SK-N-SH treated with all-trans-retinoic acid at 6 μM for 48 hours (cell line): ENCODE data around the gene GRK5.

Experiments used
- ATAC-seq: fragments of 200-7000 bp; cut with Tn5 transposase; 3 replicates; pipeline ENCODE4 v1.9.1; 2020; ENCODE audit warnings: mild to moderate bottlenecking, moderate library complexity
- BACH2 ChIP-seq: fragments of 250-450 bp; sonication (Bioruptor Pico); IDR thresholded peaks from 2 replicates; pipeline ENCODE4 v1.9.0; 2021; ENCODE audit warnings: mild to moderate bottlenecking, borderline replicate concordance
- CSDC2 ChIP-seq: fragments of 250-450 bp; sonication (Bioruptor Pico); IDR thresholded peaks from 2 replicates; pipeline ENCODE4 v1.5.0; 2020; ENCODE audit warnings: mild to moderate bottlenecking, moderate library complexity
- ESRRG ChIP-seq: fragments of 250-450 bp; sonication (Bioruptor Pico); IDR thresholded peaks from 2 replicates; pipeline ENCODE4 v1.6.1; 2021; ENCODE audit warnings: mild to moderate bottlenecking
- GLIS3 ChIP-seq: fragments of 250-450 bp; sonication (Bioruptor Pico); IDR thresholded peaks from 2 replicates; pipeline ENCODE4 v1.5.0; 2020; ENCODE audit warnings: mild to moderate bottlenecking, moderate library complexity
- ISL1 ChIP-seq: fragments of 250-450 bp; sonication (Bioruptor Pico); IDR thresholded peaks from 2 replicates; pipeline ENCODE4 v2.1.2; 2022; ENCODE audit warnings: mild to moderate bottlenecking, moderate library complexity
- OSR1 ChIP-seq: fragments of 250-450 bp; sonication (Bioruptor Pico); IDR thresholded peaks from 2 replicates; pipeline ENCODE4 v1.8.0; 2022; ENCODE audit warnings: moderate library complexity, mild to moderate bottlenecking, inconsistent platforms
- PATZ1 ChIP-seq: fragments of 250-450 bp; sonication (Bioruptor Pico); IDR thresholded peaks from 2 replicates; pipeline ENCODE4 v1.8.0; 2020; ENCODE audit warnings: mild to moderate bottlenecking, moderate library complexity, borderline replicate concordance
- POU6F1 ChIP-seq: fragments of 250-450 bp; sonication (Bioruptor Pico); IDR thresholded peaks from 2 replicates; pipeline ENCODE4 v1.8.0; 2021; ENCODE audit warnings: low read depth, mild to moderate bottlenecking, moderate library complexity, borderline replicate concordance
- PPARA ChIP-seq: fragments of 250-450 bp; sonication (Bioruptor Pico); IDR thresholded peaks from 2 replicates; pipeline ENCODE4 v1.5.0; 2020; ENCODE audit warnings: mild to moderate bottlenecking, borderline replicate concordance
- SNAI2 ChIP-seq: fragments of 250-450 bp; sonication (Bioruptor Pico); IDR thresholded peaks from 2 replicates; pipeline ENCODE4 v1.5.0; 2020; ENCODE audit warnings: mild to moderate bottlenecking, moderate library complexity
- TCF4 ChIP-seq: fragments of 250-450 bp; sonication (Bioruptor Pico); IDR thresholded peaks from 2 replicates; pipeline ENCODE4 v1.8.0; 2021; ENCODE audit warnings: mild to moderate bottlenecking, moderate library complexity, borderline replicate concordance
- TOX ChIP-seq: fragments of 250-450 bp; sonication (Bioruptor Pico); IDR thresholded peaks from 2 replicates; pipeline ENCODE4 v1.8.0; 2021; ENCODE audit warnings: mild to moderate bottlenecking, moderate library complexity, borderline replicate concordance
- ZC3H10 ChIP-seq: fragments of 250-450 bp; sonication (Bioruptor Pico); IDR thresholded peaks from 2 replicates; pipeline ENCODE4 v1.5.1; 2021; ENCODE audit warnings: mild to moderate bottlenecking, moderate library complexity
- ZFP3 ChIP-seq: fragments of 250-450 bp; sonication (Bioruptor Pico); IDR thresholded peaks from 2 replicates; pipeline ENCODE4 v1.5.0; 2020; ENCODE audit warnings: mild to moderate bottlenecking, moderate library complexity
- ZFP30 ChIP-seq: fragments of 450-650 bp; formaldehyde crosslinking; IDR thresholded peaks from 2 replicates; pipeline ENCODE4 v1.5.0; 2022; ENCODE audit warnings: mild to moderate bottlenecking, moderate library complexity
- ZNF565 ChIP-seq: fragments of 450-650 bp; formaldehyde crosslinking; conservative IDR thresholded peaks from 2 replicates; pipeline ENCODE4 v1.5.0; 2020; ENCODE audit warnings: low read depth, mild to moderate bottlenecking, moderate library complexity
- ZNF70 ChIP-seq: fragments of 450-650 bp; formaldehyde crosslinking; IDR thresholded peaks from 2 replicates; pipeline ENCODE4 v1.5.0; 2020; ENCODE audit warnings: mild to moderate bottlenecking, moderate library complexity
- ZNF8 ChIP-seq: fragments of 450-650 bp; formaldehyde crosslinking; IDR thresholded peaks from 2 replicates; pipeline ENCODE4 v1.5.0; 2020; ENCODE audit warnings: mild to moderate bottlenecking, moderate library complexity
- TF ChIP-seq, protein P1 (sequence below): fragments of 250-450 bp; sonication (Bioruptor Pico); IDR thresholded peaks from 2 replicates; pipeline ENCODE4 v1.5.1; 2021; ENCODE audit warnings: mild to moderate bottlenecking, moderate library complexity
- TF ChIP-seq, protein P2 (sequence below): fragments of 250-450 bp; sonication (Bioruptor Pico); IDR thresholded peaks from 2 replicates; pipeline ENCODE4 v1.5.0; 2020; ENCODE audit warnings: mild to moderate bottlenecking, moderate library complexity
- TF ChIP-seq, protein P3 (sequence below): fragments of 250-450 bp; sonication (Bioruptor Pico); IDR thresholded peaks from 2 replicates; pipeline ENCODE4 v1.5.1; 2020; ENCODE audit warnings: low read depth, mild to moderate bottlenecking, moderate library complexity

The GRK5 gene

DNA sequence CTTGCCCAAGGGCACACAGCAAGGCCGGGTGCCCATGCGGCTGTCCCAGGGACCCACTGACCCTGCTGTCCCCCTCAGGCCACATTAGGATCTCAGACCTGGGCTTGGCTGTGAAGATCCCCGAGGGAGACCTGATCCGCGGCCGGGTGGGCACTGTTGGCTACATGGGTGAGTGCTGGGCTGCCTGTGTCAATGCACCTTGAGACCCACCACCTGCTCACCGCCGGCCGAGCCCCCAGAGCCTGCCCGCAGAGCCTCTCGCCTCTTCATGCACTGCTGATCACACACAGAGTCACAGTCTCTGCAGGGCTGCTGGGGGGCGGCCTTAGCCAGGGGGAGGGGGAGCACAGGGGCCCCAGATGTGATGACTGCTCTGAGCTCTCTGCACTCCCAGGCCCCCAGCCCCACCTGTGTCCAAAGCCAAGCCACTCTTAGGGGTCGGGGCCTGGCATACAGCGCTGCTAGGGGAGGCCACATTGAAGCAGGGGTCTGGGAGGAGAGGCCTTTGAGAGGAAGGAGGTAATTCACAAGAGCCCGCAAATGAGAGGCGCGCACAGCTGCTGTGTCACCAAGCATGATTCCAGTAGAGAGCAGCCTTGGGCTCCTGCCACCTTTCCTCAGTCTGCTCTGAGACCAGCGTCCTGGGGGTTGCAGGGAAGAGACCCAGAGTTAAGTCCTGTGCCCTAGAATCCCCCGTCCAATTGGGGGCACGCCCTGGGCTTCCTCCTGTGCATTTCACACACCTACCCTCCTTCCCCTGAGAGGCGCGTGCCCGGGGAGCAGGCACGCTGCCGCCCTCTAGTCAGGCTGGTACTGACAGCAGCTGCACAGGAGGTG, 234.8 kb downstream of the GRK5 start:
- no peak for TF ChIP-seq BACH2 (CRISPR knock-in tag)
- no peak for TF ChIP-seq ESRRG (CRISPR knock-in tag)
- TF ChIP-seq PATZ1 (CRISPR knock-in tag): no peak
- no peak for TF ChIP-seq ZNF70 (CRISPR knock-in tag)
- no peak for TF ChIP-seq ZNF8 (CRISPR knock-in tag)
- TF ChIP-seq ZC3H10: no peak
- no peak for TF ChIP-seq ZFP3 (CRISPR knock-in tag)
- no peak for TF ChIP-seq SNAI2 (CRISPR knock-in tag)
- TF ChIP-seq ZNF565 (CRISPR knock-in tag): no peak
- no peak for TF ChIP-seq ISL1
- TF ChIP-seq, protein P1, sequence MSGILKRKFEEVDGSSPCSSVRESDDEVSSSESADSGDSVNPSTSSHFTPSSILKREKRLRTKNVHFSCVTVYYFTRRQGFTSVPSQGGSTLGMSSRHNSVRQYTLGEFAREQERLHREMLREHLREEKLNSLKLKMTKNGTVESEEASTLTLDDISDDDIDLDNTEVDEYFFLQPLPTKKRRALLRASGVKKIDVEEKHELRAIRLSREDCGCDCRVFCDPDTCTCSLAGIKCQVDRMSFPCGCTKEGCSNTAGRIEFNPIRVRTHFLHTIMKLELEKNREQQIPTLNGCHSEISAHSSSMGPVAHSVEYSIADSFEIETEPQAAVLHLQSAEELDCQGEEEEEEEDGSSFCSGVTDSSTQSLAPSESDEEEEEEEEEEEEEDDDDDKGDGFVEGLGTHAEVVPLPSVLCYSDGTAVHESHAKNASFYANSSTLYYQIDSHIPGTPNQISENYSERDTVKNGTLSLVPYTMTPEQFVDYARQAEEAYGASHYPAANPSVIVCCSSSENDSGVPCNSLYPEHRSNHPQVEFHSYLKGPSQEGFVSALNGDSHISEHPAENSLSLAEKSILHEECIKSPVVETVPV (CRISPR knock-in tag): no peak
- no peak for TF ChIP-seq PPARA (CRISPR knock-in tag)
- TF ChIP-seq TOX: no peak
- TF ChIP-seq, protein P2, sequence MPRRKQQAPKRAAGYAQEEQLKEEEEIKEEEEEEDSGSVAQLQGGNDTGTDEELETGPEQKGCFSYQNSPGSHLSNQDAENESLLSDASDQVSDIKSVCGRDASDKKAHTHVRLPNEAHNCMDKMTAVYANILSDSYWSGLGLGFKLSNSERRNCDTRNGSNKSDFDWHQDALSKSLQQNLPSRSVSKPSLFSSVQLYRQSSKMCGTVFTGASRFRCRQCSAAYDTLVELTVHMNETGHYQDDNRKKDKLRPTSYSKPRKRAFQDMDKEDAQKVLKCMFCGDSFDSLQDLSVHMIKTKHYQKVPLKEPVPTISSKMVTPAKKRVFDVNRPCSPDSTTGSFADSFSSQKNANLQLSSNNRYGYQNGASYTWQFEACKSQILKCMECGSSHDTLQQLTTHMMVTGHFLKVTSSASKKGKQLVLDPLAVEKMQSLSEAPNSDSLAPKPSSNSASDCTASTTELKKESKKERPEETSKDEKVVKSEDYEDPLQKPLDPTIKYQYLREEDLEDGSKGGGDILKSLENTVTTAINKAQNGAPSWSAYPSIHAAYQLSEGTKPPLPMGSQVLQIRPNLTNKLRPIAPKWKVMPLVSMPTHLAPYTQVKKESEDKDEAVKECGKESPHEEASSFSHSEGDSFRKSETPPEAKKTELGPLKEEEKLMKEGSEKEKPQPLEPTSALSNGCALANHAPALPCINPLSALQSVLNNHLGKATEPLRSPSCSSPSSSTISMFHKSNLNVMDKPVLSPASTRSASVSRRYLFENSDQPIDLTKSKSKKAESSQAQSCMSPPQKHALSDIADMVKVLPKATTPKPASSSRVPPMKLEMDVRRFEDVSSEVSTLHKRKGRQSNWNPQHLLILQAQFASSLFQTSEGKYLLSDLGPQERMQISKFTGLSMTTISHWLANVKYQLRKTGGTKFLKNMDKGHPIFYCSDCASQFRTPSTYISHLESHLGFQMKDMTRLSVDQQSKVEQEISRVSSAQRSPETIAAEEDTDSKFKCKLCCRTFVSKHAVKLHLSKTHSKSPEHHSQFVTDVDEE (CRISPR knock-in tag): no peak
- no peak for TF ChIP-seq POU6F1 (CRISPR knock-in tag)
- TF ChIP-seq GLIS3: no peak
- TF ChIP-seq TCF4: no peak
- TF ChIP-seq, all 23 proteins: peak for 0
- ATAC-seq: no peak

GRCh38 chr10:119442758-119443060, 235.3 kb downstream of the GRK5 start:
- TF ChIP-seq GLIS3 (no peak), ZNF70 (CRISPR knock-in tag) (no peak), ZFP3 (CRISPR knock-in tag) (no peak), ISL1 (no peak), ZNF565 (CRISPR knock-in tag) (no peak), TCF4 (no peak), BACH2 (CRISPR knock-in tag) (no peak), OSR1 (no peak), PPARA (CRISPR knock-in tag) (no peak), ZNF8 (CRISPR knock-in tag) (no peak), ZC3H10 (no peak), CSDC2 (no peak), POU6F1 (CRISPR knock-in tag) (no peak), SNAI2 (CRISPR knock-in tag) (no peak), ZFP30 (CRISPR knock-in tag) (no peak), TOX (no peak)
- TF ChIP-seq, protein P3, sequence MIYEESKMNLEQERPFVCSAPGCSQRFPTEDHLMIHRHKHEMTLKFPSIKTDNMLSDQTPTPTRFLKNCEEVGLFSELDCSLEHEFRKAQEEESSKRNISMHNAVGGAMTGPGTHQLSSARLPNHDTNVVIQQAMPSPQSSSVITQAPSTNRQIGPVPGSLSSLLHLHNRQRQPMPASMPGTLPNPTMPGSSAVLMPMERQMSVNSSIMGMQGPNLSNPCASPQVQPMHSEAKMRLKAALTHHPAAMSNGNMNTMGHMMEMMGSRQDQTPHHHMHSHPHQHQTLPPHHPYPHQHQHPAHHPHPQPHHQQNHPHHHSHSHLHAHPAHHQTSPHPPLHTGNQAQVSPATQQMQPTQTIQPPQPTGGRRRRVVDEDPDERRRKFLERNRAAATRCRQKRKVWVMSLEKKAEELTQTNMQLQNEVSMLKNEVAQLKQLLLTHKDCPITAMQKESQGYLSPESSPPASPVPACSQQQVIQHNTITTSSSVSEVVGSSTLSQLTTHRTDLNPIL (CRISPR knock-in tag): no peak
- TF ChIP-seq, protein P2 (CRISPR knock-in tag): no peak
- TF ChIP-seq, protein P1 (CRISPR knock-in tag): no peak
- no peak for ATAC-seq
